Bronchial epithelial cell (primary cell): ENCODE data around the gene BFSP2. TPM values are rescaled to one million over a fixed set of nuclear protein-coding genes. Genes with fewer than 3 reads are reported as not detected.

Source experiments
- DNase-seq: peaks from one replicate; pipeline ENCODE4 v3.0.0-alpha.2; 2010; ENCODE audit warnings: low read depth
- FAIRE-seq: peaks from 2 replicates; lab custom pipeline; 2011; peaks lifted over from hg19 to GRCh38; lab: Jason Lieb, UNC
- H3K27me3 ChIP-seq: 2 replicates; pipeline ENCODE4 v1.5.1; 2011; ENCODE audit warnings: low read length; ENCODE audit not compliant: control insufficient read depth, insufficient read depth
- H3K36me3 ChIP-seq: 2 replicates; pipeline ENCODE4 v1.5.1; 2011; ENCODE audit warnings: low read length; ENCODE audit not compliant: control insufficient read depth, insufficient read depth
- H3K4me3 ChIP-seq: 2 replicates; pipeline ENCODE4 v1.5.1; 2011; ENCODE audit warnings: mild to moderate bottlenecking, low read depth, low read length, control low read depth
- CTCF ChIP-seq: IDR thresholded peaks from 2 replicates; pipeline ENCODE4 v1.5.1; 2011; ENCODE audit warnings: mild to moderate bottlenecking, moderate library complexity, low read length, control low read depth, inconsistent platforms; ENCODE audit not compliant: insufficient read depth, severe bottlenecking
- total RNA-seq: library from RNA; depleted of rRNA; stranded (reverse); fragments of >200 nt; gene quantifications from 2 replicates; pipeline ENCODE4 v1.2.1, GENCODE V29; 2014

The BFSP2 gene
- total RNA-seq, 1 donor from 2014 or later = not detected

DNA sequence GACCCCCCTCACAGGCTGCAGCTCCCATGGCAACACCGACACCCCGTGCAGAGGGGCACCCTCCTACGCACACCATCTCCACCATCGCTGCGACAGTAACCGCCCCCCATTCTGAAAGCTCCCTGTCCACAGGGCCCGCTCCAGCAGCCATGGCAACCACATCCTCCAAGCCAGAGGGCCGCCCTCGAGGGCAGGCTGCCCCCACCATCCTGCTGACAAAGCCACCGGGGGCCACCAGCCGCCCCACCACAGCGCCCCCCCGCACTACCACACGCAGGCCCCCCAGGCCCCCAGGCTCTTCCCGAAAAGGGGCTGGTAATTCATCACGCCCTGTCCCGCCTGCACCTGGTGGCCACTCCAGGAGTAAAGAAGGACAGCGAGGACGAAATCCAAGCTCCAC, 19.9 kb upstream of the BFSP2 start:
- no peak overlapping the region for H3K4me3 ChIP-seq
- no peak for FAIRE-seq
- TF ChIP-seq CTCF = no peak

DNA sequence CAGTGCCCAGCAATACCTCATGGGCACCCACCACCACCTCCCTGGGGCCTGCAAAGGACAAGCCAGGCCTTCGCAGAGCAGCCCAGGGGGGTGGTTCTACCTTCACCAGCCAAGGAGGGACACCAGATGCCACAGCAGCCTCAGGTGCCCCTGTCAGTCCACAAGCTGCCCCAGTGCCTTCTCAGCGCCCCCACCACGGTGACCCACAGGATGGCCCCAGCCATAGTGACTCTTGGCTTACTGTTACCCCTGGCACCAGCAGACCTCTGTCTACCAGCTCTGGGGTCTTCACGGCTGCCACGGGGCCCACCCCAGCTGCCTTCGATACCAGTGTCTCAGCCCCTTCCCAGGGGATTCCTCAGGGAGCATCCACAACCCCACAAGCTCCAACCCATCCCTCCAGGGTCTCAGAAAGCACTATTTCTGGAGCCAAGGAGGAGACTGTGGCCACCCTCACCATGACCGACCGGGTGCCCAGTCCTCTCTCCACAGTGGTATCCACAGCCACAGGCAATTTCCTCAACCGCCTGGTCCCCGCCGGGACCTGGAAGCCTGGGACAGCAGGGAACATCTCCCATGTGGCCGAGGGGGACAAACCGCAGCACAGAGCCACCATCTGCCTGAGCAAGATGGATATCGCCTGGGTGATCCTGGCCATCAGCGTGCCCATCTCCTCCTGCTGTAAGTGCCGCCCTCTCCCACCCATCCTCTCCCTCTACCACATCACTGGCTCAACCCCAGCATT, 19.2 kb upstream of the BFSP2 start:
- no peak for TF ChIP-seq CTCF
- no peak overlapping the region for H3K4me3 ChIP-seq
- peaks cover 15% of the 10 kb centered on the region for H3K27me3 ChIP-seq
- DNase-seq (no peak), FAIRE-seq (no peak)
- no peaks in the 10 kb centered on the region for H3K36me3 ChIP-seq

More for the DNA sequence above, 19.9 kb upstream of the BFSP2 start:
- Histone ChIP-seq H3K36me3 (no peaks in the 10 kb centered on the region), H3K27me3 (peaks cover 15% of the 10 kb centered on the region)
- no peak for DNase-seq

- TF ChIP-seq CTCF = no peak
- Histone ChIP-seq H3K36me3 (no peaks in the 10 kb centered on the region), H3K4me3 (no peak overlapping the region), H3K27me3 (peaks cover 13% of the 10 kb centered on the region)
- FAIRE-seq (no peak), DNase-seq (no peak)
These were observed 18.3 kb upstream of the BFSP2 start for GRCh38 chr3:133381346-133382109.

DNA sequence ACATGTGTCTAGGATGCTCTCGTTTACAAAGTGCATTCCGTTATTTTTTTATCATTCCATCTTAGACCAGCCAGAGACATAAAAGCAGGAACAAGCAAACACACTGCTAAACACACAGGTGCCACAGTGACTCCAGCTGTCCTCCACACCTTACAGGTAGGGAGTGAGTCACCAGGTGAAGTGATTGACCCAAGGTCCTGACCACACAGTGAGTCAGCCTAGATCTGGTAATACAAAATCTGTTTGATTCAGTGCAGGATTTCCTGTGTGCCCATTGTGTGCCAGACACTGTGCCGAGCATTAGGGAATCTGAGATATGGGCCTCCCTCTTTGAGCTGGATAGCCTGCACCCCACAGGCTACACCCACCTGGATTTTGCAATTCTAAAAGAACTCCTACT, 16.7 kb upstream of the BFSP2 start:
- H3K4me3 ChIP-seq = no peak overlapping the region
- FAIRE-seq (no peak), DNase-seq (peak; percentile 93)
- H3K27me3 ChIP-seq = peaks cover 12% of the 10 kb centered on the region
- no peak for TF ChIP-seq CTCF
- no peaks in the 10 kb centered on the region for H3K36me3 ChIP-seq

- FAIRE-seq (no peak), DNase-seq (no peak)
- Histone ChIP-seq H3K36me3 (no peaks in the 10 kb centered on the region), H3K4me3 (no peak overlapping the region), H3K27me3 (peaks cover 12% of the 10 kb centered on the region)
- TF ChIP-seq CTCF = no peak
These were observed 16.1 kb upstream of the BFSP2 start for GRCh38 chr3:133383741-133384140.
